NCI-H2227 treated with DMSO at 0.1 percent for 48 hours (cell line): Measurements from ENCODE around the gene PHF14.
"Not testable (repeated sequence)": the region's sequence is repeated elsewhere in the genome, so short reads cannot be mapped to it uniquely, and the experiment has no call there.

ENCODE experiments used
- DNase-seq: peaks from one replicate; lab custom pipeline; 2025; lab: John Stamatoyannopoulos, UW

The PHF14 gene

DNA sequence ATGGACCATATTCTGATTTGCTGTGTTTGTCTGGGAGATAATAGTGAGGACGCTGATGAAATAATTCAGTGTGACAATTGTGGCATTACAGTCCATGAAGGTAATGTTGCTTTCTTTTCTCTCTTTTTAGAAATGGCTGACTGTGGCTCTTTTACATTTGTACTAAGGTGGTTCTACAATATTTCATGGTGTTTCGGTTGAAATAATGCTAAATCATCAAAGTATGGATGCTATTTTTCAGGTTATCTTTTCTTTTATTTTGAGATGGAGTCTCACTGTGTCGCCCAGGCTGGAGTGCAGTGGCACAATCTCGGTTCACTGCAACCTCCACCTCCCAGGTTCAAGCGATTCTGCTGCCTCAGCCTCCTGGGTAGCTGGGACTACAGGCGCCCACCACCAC, 17.1 kb downstream of the PHF14 start:
- not testable (repeated sequence) for DNase-seq

DNA sequence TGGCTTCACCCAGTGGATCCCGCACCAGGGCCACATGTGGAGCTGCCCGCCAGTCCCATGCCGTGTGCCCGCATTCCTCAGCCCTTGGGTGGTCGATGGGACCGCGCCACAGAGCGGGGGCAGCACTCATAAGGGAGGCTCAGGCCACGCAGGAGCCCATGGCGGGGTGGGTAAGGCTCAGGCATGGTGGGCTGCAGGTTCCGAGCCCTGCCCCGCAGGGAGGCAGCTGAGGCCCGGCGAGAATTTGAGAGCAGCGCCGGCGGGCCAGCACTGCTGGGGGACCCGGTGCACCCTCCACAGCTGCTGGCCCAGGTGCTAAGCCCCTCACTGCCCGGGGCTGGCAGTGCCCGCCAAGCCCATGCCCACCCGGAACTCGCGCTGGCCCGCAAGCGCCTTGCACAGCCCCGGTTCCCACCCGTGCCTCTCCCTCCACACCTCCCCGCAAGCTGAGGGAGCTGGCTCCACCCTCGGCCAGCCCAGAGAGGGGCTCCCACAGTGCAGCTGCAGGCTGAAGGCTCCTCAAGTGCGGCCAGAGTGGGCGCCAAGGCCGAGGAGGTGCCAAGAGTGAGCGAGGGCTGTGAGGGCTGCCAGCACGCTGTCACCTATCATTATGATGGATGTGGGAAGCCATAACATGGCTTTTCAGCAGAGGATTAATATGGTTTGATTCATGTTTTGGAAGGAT, 22.0 kb downstream of the PHF14 start:
- not testable (repeated sequence) for DNase-seq

DNA sequence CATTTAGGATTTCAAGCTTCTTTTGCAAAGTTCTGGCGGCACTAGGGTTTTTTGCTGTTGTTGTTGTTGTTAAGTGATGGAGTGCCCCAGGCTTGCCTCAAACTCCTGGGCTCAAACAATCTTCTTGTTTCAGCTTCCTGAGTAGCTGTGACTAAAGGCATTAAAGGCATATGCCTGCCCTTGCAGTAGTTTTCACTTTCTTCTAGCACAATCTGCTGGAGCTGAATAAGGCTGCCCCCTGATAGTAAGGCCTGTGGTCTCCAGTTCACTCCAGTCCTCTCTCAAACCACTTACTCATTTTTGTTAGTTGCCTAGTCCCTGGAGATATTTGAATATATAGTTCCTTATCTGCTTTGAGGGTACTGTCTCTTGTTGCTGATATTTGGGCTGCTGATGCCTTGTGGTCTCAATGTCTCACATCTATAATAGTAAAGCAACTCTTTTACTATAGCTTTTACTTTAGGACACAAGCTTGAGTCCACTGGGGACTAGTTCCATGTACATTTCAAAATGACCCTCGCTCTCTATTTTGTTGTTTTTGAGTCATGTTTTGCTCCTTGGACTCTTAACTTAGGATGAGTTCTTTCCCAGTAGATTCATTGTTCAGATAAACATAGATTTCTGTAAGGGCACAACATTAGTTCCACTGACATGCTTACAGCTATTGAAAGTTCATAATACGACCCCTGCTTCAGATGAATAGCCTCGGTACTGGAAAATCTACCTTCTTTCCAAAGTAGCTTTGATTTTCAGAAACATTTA, 25.5 kb downstream of the PHF14 start:
- no peak for DNase-seq

DNA sequence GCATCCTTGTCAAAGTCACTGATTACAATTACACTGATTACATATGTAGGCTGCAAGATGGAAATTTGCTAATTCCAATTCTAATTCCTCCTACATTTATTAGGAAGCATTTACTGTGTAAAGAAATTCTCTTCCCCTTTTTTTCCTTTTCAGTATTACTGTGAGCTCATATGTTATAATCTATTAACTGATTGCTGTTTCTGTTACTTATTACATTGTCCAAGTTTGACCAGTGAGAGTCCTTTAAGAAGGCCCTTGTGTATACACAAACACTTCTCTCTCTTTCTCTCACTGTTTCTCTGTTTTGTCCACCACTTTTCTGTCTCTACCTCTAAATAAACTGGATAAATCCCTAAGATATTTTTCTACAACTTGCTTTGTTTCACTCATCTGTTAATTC, 31.5 kb downstream of the PHF14 start:
- DNase-seq: no peak

DNA sequence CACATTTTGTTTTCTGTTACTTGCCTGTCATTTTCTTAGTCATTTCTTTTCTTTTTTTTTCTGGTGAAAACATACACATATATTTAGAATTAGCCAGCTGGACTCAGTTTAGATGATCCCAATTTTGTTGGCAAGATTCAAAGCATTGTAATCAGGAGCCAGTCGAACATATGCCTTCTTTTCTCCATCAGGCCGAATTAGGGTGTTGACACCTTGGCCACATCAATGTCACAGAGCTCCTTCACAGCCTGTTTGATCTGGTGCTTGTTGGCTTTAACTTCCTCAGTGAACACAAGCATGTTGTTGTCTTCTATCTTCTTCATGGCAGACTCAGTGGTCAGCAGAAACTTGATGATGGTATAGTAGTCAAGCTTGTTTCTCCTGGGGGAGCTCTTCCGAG, 32.6 kb downstream of the PHF14 start:
- no peak for DNase-seq

DNA sequence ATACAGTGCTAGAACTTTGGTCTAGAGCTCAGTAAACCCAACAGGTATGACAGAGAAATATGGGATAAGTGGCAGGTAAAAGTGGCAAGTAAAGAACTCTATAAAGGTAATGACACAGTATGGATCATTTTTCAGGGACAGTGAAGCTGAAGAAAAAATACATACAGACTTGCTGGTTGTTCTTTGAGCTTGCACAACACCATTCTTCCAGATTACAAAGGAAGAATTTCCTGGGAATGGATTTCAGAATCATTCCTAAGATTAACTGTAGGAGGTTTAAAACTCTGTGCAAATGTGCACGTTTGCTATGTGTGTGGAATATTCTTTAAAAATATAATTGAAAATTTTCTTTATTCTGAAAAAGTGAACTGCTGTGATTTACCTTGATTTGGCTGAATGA, 36.0 kb downstream of the PHF14 start:
- no peak for DNase-seq

DNA sequence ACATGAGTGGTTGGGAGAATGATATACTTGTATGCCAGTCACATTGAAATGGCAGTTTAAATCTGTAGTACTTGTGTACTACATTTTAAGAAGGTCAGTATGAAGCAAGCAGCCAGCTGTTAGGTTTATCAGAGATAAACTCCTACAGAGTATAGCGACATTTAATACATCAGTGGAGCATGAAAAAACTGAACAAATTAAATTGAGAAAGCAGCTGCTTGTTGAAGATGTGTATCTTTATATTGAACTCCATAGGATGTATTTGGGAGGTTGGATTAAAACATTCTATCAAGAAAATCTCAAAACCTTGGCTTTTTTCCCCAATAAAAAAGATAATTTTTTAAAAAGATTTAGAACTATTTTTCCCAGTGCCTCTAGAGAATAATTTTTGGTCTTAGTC, 47.8 kb downstream of the PHF14 start:
- DNase-seq: no peak

DNA sequence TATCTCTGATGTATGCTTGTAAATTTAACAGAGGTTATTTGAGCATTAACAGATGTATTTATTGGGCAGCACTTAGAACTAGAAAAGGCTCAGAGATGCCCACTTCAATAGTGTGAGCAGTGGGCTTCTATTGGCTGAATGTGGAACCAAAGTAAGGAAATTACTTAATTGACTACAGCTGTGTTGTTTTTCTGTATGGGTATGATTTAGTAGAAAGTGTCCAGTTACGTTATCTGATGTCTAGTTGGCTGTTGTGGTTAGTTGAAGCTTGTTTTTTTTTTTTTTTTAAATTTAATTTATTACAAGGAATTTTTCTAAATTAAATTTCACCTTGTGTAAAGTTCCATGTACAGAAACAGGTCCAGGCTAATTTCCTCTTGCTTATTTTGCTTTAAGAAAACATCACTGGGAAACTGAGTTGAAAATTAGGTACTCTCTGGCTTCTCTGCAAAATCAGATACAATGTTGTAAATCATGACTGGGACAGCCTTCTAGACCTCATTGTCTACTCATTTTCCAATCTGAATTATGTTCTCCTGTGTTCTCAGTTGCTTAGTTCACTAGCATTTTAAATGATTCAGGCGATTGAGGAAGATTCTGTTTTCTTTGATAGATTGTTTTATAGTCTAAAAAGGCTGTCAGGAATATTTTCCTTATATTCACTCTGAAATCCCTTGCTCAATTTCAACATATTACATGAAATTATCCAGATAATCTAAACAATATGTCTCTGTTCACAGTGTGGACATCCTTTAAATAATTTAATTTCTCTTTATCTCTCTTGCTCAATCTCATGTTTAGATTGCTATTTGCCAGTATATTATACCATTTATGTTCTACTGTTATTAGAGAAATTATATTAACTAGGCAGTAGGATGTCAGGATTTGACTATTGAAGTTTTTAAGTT, 53.0 kb downstream of the PHF14 start:
- no peak for DNase-seq

DNA sequence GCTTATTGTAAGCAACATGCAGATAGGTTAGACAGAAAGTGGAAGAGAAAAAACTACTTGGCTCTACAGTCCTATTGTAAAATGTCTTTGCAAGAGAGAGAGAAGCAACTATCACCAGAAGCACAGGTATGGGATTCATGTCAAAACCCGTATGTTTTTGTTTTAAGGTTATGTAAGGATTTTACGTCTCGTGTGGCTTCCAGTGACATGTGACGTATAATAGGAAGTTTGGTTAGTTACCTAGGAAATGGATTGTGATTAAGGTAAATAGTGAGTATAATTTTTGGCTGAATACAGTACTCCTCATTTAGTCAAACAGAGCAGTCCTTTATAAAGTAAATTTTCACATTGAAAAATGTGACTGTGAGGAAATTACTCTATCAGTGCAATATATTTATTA, 62.0 kb downstream of the PHF14 start:
- DNase-seq: no peak

DNA sequence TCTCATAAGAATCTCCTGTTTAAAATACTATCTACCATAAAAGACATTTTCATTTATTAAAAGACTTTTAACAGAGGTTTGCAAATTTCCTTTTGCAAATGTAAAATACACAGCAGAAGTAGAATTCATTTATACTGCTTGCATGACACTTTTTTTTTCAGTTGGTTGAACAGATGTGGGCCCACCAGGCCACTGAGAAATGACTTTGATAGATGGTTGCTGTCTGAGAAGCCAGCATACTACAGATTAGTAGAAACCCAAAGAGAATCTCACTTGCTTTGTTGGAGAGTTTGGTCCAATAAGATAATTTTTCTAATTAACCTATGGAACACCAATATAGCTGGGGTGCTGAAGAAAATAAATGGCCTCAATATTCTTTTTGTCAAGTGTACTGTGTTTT, 66.3 kb downstream of the PHF14 start:
- no peak for DNase-seq

DNA sequence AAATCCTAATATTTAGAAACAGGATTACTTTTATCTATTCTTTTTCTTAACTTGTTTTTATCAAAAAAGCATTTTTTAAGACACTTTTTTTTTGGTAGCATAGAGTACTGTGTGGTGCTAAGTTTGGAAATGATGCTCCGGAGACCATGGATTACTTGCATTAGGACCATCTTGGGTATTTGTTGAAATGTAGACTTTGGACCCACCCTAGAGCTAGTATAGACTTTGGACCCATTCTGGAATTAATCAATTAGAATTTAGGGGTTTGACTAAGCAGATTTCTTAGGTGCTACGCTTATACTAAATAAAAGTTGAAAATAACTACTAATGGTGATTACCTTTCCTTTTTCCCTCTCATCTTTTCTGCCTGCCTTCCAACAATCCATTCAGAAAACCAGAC, 80.4 kb downstream of the PHF14 start:
- DNase-seq: no peak

DNA sequence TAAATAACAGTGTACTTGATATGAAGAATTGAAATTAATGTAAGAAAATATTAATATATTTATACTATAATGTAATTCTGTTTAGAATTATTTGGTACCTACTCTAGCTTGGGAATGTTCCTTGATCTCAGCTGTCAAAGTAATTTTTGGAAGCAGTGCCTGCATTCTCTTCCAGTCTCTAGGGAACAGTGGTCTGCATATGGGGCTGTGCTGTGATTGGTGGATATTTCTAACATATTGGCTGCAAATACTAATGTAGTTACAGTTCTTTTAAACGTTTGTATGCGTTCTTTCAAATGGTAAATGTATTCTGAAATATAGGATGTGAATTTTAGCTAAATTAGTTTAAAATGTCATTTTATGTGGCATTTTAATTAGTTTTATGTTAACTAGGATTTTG, 87.2 kb downstream of the PHF14 start:
- DNase-seq: no peak

DNA sequence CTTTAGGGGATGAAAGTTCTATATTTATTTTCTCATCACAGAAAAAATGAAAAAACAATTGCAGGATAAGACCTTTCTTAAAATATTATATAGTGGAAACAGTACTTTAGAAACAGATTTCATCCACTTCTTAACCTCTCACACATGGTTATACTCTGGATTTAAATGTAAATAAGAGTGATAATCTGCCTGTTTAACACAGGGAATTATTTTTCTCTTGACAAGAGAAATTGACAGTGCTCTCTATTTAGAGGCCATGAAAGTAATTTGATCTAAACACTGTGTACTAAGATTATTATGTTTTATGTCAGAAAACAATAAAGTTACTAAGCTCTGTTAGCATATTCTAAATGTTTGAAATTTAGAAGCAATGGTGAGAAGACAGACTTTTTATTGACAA, 88.4 kb downstream of the PHF14 start:
- no peak for DNase-seq

DNA sequence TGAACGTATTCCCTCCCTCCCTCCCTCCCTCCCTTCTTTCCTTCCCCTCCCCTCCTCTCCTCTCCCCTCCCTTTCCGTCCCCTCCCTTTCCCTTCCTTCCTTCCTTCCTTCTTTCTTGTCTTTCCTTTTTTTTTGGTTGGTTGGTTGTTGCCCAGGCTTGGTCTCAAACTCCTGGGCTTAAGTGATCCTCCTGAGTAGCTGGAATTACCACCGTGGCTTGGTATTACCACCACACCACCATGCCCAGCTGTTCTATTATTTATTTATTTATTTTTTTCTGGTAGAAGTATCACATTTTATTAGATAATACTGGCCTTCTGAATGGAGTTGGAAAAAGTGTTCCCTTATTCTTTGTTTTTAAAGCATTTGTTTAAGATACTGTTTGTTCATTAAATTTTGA, 95.9 kb downstream of the PHF14 start:
- no peak for DNase-seq

DNA sequence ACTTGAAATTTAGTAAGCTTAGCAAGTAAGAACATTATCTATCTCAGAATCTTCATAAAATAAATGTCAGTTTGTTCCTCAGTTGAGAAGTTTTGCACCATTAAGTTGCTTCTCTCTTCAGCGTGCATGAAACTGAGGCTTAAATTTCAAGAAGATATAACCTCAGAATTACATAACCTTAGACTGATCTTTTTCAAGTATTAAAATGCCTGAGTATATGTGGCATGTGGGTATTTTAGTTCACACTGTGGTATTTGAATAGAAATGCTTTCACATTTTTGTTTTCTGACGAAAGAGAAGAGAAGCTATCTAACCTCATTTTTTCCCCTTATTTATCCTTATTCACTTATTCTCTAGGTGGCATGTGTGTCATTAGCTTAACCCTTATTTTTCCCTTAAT, 104.1 kb downstream of the PHF14 start:
- no peak for DNase-seq

DNA sequence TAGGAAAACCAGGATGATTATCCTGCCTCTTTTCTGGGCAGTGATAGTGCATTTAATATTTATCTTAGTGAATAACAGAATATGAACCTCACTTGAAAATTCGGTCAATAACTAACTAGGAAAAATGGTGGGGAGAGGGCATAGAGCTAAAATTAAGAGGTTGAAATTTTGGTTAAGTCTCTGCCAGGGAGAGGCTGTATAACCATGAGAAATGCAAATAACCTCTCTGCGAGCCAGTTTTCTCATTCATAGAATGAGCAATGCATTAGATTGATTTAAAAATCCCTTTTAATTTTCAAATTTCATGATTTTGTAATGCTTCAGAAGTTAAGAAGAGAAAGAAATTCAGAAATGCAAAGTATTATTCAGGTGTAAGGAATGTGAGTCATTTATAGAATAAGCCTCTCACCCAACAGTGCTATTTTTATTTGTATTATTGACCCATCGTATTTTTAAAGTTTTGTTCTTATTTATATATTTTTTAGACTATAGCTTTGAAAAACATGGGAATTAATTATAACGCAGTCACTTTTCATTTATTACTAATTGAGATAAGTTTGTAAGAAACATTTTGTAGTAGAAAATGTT, 104.7 kb downstream of the PHF14 start:
- DNase-seq: no peak

DNA sequence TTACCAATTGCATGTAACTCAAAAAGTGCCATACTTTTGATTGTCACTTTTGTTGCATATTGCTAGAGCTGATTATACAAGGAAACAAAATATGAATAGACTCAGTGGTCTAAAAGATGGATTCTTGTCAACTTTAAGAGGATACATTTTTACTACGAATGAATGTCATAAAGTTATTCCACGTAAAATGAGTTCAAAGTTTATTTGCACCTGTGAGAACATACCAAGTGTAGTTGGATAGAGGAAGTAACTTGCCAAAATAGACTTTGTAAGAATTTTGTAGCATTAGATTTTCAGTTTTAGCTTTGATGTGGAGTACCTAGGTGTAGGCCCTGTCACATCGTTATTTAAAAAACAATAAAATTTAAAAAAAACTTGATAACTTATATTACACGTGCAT, 106.2 kb downstream of the PHF14 start:
- DNase-seq: no peak

DNA sequence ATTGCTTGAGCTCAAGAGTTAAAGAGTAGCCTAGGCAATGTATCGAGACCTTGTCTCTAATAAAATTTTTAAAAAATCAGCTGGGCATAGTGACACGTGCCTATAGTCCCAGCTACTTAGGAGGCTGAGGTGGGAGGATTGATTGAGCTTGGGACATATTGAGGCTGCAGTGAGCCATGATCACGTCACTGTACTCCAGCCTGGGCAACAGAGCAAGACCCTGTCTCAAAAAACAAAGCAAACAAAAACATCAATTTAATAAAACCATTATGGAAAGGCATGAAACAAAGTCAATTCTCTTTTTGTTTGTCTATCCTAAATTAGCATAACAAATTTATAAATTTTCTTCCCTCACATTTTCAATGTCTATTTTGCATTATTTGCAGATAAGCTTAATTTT, 108.4 kb downstream of the PHF14 start:
- no peak for DNase-seq

DNA sequence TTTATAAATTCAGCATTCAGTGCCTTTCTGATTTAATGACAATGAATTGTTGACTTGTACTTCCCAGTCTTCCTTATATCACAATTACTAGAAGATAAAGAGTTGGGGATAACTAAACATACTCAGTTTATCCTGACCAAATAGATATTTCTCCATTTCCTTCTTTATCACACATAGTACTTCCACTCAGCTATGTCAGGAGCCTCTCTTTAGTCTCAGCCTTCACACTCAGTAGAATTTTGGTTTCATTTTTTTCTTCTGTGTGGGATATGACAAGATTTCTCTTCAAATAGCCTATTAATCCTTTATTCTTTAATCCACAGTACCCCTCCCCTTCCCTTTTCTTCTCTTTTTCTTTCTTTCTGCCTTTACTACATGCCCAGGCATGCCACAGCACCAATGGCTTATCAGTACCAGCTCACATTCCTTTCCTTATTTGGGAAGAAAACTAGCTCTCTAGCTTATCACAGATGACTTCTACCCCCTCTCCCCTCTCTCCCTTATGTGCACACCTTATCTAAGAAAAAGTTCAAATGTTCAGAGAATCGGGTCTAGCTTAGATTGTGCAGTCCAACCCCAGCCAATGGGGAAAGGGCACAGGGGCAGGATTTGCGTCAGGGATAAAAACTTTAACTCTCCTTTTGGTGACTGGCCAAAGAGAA, 109.0 kb downstream of the PHF14 start:
- DNase-seq: no peak

DNA sequence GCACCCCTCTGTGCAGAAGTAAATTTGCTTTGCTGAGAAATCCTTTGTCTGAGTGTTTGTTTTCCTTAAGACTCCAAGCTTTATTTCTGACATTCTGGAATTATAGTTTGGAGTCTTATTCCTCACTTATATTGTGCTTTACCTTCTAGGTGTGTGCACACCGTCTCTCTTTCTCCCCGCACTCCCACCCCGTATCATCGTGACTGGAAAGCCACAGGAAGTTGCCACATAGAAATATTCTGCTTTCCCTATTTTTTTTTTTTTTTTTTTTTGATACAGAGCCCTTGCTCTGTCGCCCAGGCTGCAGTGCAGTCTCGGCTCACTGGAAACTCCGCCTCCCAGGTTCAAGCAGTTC, 109.5 kb downstream of the PHF14 start:
- no peak for DNase-seq

DNA sequence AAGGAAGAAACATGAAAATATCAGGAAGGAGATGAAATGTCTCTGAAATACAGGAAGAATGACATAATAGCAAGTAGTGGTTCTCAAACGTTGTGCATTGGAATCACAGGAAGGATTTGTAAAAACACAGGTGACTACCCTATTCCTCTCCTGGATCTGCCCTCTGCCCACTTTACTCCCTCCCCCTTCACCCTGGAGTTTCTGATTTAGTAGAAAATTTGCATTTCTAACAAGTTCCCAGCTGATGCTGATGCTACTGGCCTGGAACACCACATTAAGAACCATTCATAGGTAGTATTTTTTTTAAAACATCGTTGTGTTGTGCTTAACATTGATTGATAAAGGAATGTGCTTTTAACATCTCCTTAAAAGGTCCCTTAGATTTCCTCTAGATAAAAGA, 130.9 kb downstream of the PHF14 start:
- DNase-seq: no peak

DNA sequence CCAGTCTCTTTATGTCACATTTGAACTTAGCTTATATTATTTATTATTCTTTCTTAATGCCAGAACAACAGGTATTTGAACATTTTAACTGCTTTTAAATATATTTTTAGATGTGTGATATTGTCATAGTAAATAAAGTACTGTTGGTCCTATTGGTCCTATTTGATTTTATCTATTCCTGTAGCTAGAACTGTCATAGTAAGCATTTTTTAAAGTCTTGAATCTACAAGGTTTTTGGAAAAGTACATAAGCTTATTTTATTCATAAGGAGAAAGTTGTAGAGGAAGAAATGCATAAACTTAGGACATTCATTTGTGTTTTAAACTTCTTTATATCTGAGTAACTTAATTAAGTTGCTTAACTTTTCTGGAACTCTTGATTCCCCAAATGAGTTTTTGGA, 136.0 kb downstream of the PHF14 start:
- no peak for DNase-seq
